NCI-H128 (cell line): ENCODE measurements around the gene PRTFDC1.
"Not testable (repeated sequence)": the region's sequence is repeated elsewhere in the genome, so short reads cannot be mapped to it uniquely, and the experiment has no call there.

ENCODE experiments used
- DNase-seq: peaks from one replicate; lab custom pipeline; 2025; ENCODE audit not compliant: unreplicated experiment; lab: John Stamatoyannopoulos, UW

Gene PRTFDC1

GRCh38 chr10:24935504-24936292, 16.7 kb downstream of the PRTFDC1 start:
- no peak for DNase-seq

GRCh38 chr10:24931236-24931635, 21.2 kb downstream of the PRTFDC1 start:
- no peak for DNase-seq

DNA sequence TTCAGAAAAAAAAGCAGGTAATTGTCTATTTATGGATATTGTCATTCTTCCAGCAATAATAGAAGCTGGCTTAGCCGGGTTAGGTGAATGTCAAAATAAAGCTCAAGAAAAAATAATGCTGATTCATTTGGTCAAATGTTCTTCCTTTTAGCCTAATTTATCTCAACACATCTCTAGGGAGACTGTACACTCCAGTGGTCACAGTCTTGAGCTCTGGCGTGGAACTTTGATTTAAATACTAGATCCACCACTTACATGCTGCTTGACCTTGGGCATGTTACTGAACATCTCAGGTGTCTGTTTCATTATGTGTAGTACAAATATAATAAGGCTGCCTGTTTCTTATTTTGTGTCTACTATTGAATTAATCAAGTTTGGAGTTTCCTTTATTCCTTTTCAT, 22.0 kb downstream of the PRTFDC1 start:
- DNase-seq = no peak

- DNase-seq = no peak
These were observed 22.5 kb downstream of the PRTFDC1 start for GRCh38 chr10:24929904-24930303.

DNA sequence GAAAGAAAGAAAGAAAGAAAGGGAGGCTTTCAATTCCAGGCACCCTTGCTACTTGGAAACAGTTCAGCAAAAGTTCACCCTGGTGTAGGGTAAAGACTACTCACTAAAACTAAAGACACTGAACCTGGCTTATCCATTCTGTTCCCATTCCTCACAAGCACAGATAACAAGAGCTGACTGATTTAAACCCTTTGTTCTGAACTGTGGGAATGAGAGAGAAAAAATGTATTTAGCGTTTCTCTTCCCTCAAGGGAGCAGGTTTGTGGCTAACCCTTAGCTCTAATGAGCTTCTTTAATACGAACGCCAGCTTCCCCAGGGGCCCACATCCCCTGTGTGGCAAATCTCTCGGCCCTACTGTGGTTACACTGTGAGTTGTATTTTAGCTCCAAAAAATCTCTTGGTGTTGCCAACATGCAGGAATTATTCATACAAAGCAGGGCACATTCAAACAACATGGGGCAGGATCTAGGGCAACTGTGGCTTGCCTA, 23.3 kb downstream of the PRTFDC1 start:
- DNase-seq = no peak

- no peak for DNase-seq
These were observed 24.2 kb downstream of the PRTFDC1 start for GRCh38 chr10:24928163-24928562.

DNA sequence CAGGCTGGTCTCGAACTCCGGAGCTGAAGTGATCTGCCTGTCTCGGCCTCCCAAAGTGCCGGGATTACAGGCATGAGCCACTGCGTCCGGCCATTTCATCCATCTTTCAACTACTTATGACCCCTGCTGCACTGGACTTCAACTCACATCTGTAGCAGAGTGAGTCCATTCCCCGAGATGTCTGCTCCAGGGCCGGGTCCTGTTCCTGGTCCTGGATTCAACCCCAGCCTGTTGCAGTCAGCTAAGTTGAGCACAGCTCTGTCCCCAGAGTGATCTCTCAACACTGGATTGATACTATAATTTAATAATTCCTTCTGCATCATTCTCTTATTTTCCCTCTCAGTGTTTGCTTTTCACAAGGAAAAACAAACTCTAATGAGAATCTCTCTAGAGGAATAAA, 25.8 kb downstream of the PRTFDC1 start:
- no peak for DNase-seq

- no peak for DNase-seq
These were observed 26.6 kb downstream of the PRTFDC1 start for GRCh38 chr10:24925799-24926198.

- DNase-seq = not testable (repeated sequence)
These were observed 27.9 kb downstream of the PRTFDC1 start for GRCh38 chr10:24924483-24924882.

DNA sequence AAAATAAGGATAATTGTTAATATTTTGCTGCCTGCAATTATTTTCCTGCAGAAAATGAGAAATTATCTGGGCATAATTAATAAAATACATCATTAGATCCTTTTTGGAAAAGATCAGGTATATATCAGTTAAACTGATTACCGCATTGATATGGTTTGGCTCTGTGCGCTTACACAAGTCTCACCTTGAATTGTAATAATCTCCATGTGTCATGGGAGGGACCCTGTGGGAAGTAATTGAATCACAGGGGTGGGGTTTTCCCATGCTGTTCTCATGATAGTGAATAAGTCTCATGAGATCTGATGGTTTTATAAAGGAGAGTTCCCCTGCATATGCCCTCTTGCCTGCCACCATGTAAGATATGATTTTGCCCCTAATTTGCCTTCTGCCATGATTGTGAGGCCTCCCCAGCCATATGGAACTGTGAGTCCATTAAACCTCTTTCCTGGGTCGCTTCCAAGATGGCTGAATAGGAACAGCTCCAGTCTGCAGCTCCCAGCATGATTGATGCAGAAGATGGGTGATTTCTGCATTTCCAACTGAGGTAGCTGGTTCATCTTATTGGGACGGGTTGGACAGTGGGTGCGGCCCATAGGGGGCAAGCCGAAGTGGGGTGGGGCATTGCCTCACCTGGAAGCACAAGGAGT, 30.1 kb downstream of the PRTFDC1 start:
- DNase-seq = not testable (repeated sequence)

- no peak for DNase-seq
These were observed 31.2 kb downstream of the PRTFDC1 start for GRCh38 chr10:24920907-24921881.

DNA sequence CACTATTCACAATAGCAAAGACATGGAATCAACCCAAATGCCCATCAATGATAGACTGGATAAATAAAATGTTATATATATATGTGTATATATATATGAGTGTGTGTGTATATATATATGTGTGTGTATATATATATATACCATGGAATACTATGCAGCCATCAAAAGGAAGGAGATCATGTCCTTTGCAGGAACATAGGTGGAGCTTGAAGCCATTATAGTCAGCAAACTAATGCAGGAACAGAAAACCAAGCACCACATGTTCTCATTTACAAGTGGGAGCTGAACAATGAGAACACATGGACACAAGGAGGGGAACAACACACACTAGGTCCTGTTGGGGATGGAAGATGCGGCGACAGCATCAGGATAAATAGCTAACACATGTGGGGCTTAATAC, 32.2 kb downstream of the PRTFDC1 start:
- DNase-seq = not testable (repeated sequence)

GRCh38 chr10:24919629-24920028, 32.8 kb downstream of the PRTFDC1 start:
- not testable (repeated sequence) for DNase-seq

DNA sequence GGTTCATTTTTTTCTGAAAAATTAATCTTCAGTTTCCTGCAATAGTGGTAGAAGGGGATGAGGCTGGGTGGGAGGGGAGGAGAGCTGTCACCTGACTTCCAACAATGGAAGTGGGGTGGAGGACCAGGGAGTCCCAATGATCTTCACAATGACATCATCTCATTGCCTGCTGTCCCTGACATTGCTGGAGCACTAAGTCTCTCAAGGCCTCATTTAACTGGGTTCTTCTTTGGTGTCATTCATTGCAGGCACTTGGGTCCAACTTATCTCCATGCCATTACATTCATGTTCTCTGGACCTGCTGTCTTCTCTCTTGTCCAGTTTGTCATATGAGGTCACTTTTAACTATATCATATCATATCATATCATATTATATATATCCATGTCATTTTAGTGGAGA, 34.4 kb downstream of the PRTFDC1 start:
- DNase-seq = no peak

DNA sequence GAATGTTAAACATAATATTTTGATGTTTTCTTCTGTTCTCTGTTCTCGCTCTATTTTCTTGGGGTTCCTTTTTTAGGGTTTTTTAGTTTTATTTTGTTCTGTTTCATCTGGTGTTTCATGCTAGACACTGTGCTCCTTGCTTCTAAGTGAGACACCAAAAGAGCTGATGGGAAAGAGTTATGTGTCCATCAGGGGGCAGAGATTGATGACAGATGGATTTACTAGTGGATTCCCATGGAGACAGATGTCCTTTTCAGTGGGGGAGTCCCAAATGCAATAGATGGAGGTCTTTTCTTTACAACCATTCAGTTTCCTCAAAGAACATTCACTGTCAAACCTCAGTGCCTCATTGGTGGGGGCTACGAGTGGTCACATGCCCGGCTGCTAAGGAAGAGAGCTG, 34.9 kb downstream of the PRTFDC1 start:
- no peak for DNase-seq

DNA sequence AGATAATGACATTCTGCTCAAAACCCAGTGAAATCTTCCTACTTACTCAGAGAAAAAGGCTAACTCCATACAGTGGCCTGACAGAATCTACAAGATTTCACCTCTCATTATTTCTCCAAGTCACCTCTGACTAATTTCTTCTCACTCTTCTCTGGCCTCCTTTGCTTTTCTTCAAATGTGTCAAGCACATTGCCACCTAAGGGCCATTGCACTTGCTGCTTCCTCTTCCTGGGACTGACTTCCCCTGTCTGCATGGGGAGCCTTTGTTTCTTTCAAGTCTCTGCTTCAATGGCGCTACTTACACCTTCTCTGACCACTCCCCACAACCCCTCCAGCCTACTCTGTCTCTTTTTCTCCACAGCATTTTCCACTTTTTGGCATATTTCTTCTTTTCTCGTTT, 36.0 kb downstream of the PRTFDC1 start:
- DNase-seq = no peak

DNA sequence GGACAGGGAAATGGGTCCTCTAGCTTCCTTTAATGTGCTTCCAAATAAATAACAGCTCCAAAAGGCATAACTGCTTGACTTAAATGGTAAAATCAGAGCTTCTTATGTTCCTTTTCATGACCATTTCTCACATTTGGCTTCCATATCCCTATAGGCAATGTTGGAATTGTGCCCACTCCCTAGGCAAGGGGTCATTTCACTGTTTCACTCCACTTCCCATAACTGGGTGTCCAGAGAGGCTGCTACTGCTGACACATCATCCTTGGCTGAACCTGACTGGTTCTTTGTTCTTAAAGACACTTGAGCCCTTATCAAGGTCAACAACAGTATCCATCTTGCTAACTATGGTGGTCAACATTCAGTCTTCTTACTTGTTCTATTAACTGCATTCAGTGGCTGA, 37.1 kb downstream of the PRTFDC1 start:
- no peak for DNase-seq

GRCh38 chr10:24914148-24914547, 38.3 kb downstream of the PRTFDC1 start:
- no peak for DNase-seq

- DNase-seq = no peak
These were observed 40.2 kb downstream of the PRTFDC1 start for GRCh38 chr10:24912215-24912614.

DNA sequence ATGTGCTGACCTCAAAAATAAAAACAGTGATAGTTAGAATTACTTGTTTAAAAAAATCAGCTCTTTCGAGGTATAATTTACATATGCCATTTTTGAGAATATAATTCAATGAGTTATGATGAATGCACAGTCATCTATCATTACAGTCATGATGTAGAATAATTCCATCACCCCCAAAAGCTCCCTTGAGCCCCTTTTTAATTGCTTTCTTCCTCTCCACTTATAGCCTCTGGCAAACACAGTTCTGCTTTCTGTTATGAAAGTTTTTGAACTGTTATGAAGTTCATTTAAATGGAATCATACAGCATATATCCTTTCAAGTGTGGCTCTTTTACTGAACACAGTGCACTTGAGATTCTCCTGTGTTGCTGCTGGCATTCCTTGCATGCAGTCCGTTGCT, 41.4 kb downstream of the PRTFDC1 start:
- DNase-seq = no peak

- DNase-seq = no peak
These were observed 41.8 kb downstream of the PRTFDC1 start for GRCh38 chr10:24910574-24910973.
